Small intestine (tissue), 7 donors: ENCODE measurements around the gene CMC1. TPM values are rescaled to one million over a fixed set of nuclear protein-coding genes. Genes with fewer than 3 reads are reported as not detected.

Experiments
- DNase-seq, 2 donors: peaks; one replicate each; pipeline versions ENCODE4 v3.0.0 to v3.0.0-alpha.2; 2013
- FAIRE-seq: peaks from 2 replicates; lab custom pipeline; 2012; peaks lifted over from hg19 to GRCh38; lab: Jason Lieb, UNC
- H3K27ac ChIP-seq, 3 donors: one replicate each; pipeline ENCODE4 v1.5.1; 2013; ENCODE audit warnings: low read length in 2 of 3, mild to moderate bottlenecking in 2 of 3, control low read depth in 1 of 3, inconsistent platforms in 1 of 3, low read depth in 1 of 3, moderate library complexity in 1 of 3
- H3K27me3 ChIP-seq, 3 donors: one replicate each; pipeline ENCODE4 v1.6.1; 2013; ENCODE audit warnings: low read length in 3 of 3, inconsistent platforms in 1 of 3; ENCODE audit not compliant: control insufficient read depth in 3 of 3, insufficient read depth in 3 of 3
- H3K36me3 ChIP-seq, 3 donors: one replicate each; pipeline ENCODE4 v1.6.1; 2013; ENCODE audit warnings: low read length in 3 of 3, inconsistent platforms in 1 of 3, low read depth in 1 of 3, mild to moderate bottlenecking in 1 of 3, moderate library complexity in 1 of 3; ENCODE audit not compliant: control insufficient read depth in 3 of 3, insufficient read depth in 2 of 3
- H3K4me1 ChIP-seq, 3 donors: one replicate each; pipeline ENCODE4 v1.6.1; 2013; ENCODE audit warnings: low read length in 2 of 3, inconsistent platforms in 1 of 3, low read depth in 1 of 3, mild to moderate bottlenecking in 1 of 3, moderate library complexity in 1 of 3; ENCODE audit not compliant: control insufficient read depth in 3 of 3, insufficient read depth in 2 of 3
- H3K4me3 ChIP-seq, 3 donors: one replicate each; pipeline ENCODE4 v1.5.1; 2013; ENCODE audit warnings: low read length in 3 of 3, control low read depth in 1 of 3, inconsistent platforms in 1 of 3, low read depth in 1 of 3, mild to moderate bottlenecking in 1 of 3, moderate library complexity in 1 of 3
- H3K9me3 ChIP-seq, 2 donors: one replicate each; pipeline ENCODE4 v1.6.1; 2013; ENCODE audit warnings: low read depth in 1 of 2, low read length in 1 of 2; ENCODE audit not compliant: control insufficient read depth in 2 of 2, insufficient read depth in 1 of 2
- WGBS, 3 donors: extraction: QIAGEN DNeasy Blood & Tissue Kit; methylation state at CpG; one replicate each; pipeline ENCODE4 v1.1.7; 2013; 5-methylcytosine and 5-hydroxymethylcytosine counted together
- polyA plus RNA-seq, 4 donors: library from polyadenylated mRNA; stranded (reverse) in 3 of 4; unstranded in 1 of 4; fragments of 200-250 nt in 3 of 4; fragments of 120-200 nt in 1 of 4; gene quantifications; one replicate each; pipeline versions ENCODE4 v1.2.1 to v1.2.3, GENCODE V29; 2013
- donor health status: healthy with polysubstance abuse.
- donor health status: control.
- donor health status: control.
- donor health status: Bipolar disorder and iron deficiency.
- donor health status: healthy.

CMC1 gene
- polyA plus RNA-seq, 4 donors, result 33.1 to 57.3 (median 47.3) TPM

DNA sequence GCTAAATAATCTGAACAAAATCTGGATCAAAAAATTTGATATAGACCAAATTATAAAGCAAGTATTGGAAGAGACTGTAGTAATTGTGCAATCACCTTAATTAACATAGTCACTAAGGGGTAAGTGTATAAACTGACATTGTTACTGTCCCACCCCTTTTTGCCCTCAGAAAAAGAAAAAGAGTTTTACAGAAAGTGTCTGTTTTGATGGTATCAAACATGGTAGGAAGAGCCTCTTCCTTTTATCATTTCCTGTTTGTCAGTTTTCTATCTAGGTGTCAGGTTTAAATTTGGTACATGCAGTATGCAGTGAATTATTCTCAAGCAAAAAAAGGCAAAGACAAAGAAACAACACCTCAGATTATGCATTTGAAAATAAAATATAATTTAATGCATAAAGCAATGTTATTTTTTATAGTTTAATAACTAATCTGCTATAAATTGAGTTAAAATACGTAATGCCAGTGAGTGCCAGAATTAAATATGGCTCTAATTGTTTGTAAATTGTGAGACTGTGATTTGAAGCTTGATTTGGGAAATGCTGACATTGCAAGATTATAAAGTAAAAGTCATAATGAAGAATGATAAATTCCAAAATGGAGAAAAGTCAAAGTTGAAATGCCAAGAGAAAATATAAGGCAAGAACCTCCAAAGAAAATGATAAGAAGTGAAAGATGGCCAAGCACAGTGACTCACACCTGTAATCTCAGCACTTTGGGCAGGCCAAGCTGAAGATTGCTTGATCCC is 30.3 kb upstream of the CMC1 start:
- H3K4me1 ChIP-seq, result no peaks in the 10 kb centered on the region
- H3K9me3 ChIP-seq, result peaks cover 0 to 9% of the 10 kb centered on the region in 2 donors
- no peak for DNase-seq
- no peak overlapping the region for H3K27ac ChIP-seq
- WGBS, 3 donors, result 86 to 98% (median 88%) methylated on average over 1 of the region's 1 CpG
- no peak overlapping the region for H3K4me3 ChIP-seq
- FAIRE-seq, result no peak
- H3K27me3 ChIP-seq, result no peaks in the 10 kb centered on the region
- H3K36me3 ChIP-seq, result no peaks in the 10 kb centered on the region

GRCh38 chr3:28212681-28213080 is 28.7 kb upstream of the CMC1 start:
- H3K36me3 ChIP-seq, result no peaks in the 10 kb centered on the region
- WGBS, 3 donors, result 90 to 97% (median 93%) methylated on average over 1 of the region's 1 CpG
- no peak overlapping the region for H3K27ac ChIP-seq
- FAIRE-seq (no peak), DNase-seq (no peak)
- H3K4me1 ChIP-seq, result no peaks in the 10 kb centered on the region
- peaks cover 0 to 9% of the 10 kb centered on the region in 2 donors for H3K9me3 ChIP-seq
- no peaks in the 10 kb centered on the region for H3K27me3 ChIP-seq
- H3K4me3 ChIP-seq, result no peak overlapping the region

DNA sequence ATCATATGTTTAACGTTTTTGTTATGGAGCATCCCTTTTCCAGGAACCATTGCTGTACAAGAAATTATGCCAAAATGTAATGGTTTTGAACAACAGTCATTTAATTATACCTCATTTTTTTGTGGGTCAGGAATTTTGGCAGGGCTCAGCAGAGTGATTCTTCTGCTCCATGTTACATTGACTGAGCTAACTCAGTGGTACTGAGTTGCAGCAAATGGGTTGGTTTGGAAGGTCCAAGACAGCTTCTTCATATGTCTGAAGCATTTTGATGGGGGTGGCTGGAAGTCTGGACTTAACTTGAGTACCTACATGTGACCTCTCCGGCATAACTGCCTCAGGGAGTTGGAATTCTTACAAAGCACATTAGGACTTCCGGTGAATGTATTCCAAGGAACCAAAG is 26.0 kb upstream of the CMC1 start:
- FAIRE-seq (no peak), DNase-seq (no peak)
- Histone ChIP-seq H3K27me3 (no peaks in the 10 kb centered on the region), H3K4me3 (no peak overlapping the region), H3K9me3 (peaks cover 0 to 9% of the 10 kb centered on the region in 2 donors), H3K36me3 (no peaks in the 10 kb centered on the region), H3K4me1 (no peaks in the 10 kb centered on the region), H3K27ac (no peak overlapping the region)
- 87 to 94% (median 90%) methylated on average over 3 of the region's 3 CpGs for WGBS, 3 donors

- no peaks in the 10 kb centered on the region for H3K27me3 ChIP-seq
- FAIRE-seq (no peak), DNase-seq (no peak)
- WGBS, 3 donors, result 61 to 80% (median 65%) methylated on average over 3 of the region's 3 CpGs
- no peaks in the 10 kb centered on the region for H3K36me3 ChIP-seq
- no peak overlapping the region for H3K27ac ChIP-seq
- no peaks in the 10 kb centered on the region for H3K4me1 ChIP-seq
- peaks cover 0 to 9% of the 10 kb centered on the region in 2 donors for H3K9me3 ChIP-seq
- H3K4me3 ChIP-seq, result no peak overlapping the region
These were observed 23.1 kb upstream of the CMC1 start for GRCh38 chr3:28218071-28218916.

GRCh38 chr3:28218917-28219198 is 22.6 kb upstream of the CMC1 start:
- no peak for DNase-seq
- no peak overlapping the region for H3K27ac ChIP-seq
- peaks cover 0 to 9% of the 10 kb centered on the region in 2 donors for H3K9me3 ChIP-seq
- FAIRE-seq, result no peak
- H3K4me3 ChIP-seq, result no peak overlapping the region
- no peaks in the 10 kb centered on the region for H3K4me1 ChIP-seq
- no peaks in the 10 kb centered on the region for H3K27me3 ChIP-seq
- no peaks in the 10 kb centered on the region for H3K36me3 ChIP-seq

DNA sequence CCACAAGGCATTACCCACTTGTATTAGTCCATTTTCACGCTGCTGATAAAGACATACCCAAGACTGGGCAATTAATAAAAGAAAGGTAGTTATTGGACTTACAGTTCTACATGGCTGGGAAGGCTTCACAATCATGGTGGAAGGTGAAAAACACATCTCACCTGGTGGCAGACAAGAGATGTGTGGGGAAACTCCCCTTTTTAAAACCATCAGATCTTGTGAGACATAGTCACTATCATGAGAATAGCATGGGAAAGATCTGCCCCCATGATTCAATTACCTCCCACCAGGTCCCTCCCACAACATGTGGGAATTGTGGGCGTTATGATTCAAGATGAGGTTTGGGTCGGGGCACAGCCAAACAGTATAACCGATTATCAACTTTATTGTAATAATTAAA is 17.0 kb upstream of the CMC1 start:
- WGBS, 3 donors, result 83 to 88% (median 87%) methylated on average over 4 of the region's 4 CpGs
- no peak for FAIRE-seq

GRCh38 chr3:28226020-28226419 is 15.4 kb upstream of the CMC1 start:
- Histone ChIP-seq H3K9me3 (no peaks in the 10 kb centered on the region), H3K27ac (no peak overlapping the region), H3K4me3 (no peak overlapping the region), H3K36me3 (no peaks in the 10 kb centered on the region), H3K4me1 (no peaks in the 10 kb centered on the region), H3K27me3 (no peaks in the 10 kb centered on the region)
- FAIRE-seq (no peak), DNase-seq (no peak)
- 94 to 96% (median 96%) methylated on average over 3 of the region's 3 CpGs for WGBS, 3 donors

More for the DNA sequence above, 17.0 kb upstream of the CMC1 start:
- Histone ChIP-seq H3K4me3 (no peak overlapping the region), H3K27me3 (no peaks in the 10 kb centered on the region), H3K36me3 (no peaks in the 10 kb centered on the region), H3K4me1 (no peaks in the 10 kb centered on the region), H3K27ac (no peak overlapping the region), H3K9me3 (no peaks in the 10 kb centered on the region)
- DNase-seq, result no peak

DNA sequence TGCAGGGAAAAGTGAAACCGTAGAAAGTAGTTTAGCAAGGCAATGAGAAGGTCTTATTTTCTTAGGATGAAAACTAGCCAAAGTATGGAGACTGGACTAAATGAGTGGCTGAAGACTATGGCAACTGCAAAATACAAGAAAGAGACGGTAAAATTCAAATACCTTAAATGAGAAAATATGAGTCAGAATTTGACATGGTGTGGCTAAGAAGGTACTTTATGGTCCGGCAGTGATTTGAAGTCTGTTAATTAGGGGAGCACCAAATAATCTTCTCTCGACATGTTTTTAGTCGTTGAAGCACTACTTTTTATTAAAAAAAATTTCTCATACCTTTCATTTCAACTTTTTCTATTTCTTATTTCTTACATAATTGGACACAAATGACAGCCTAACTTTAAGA is 12.8 kb upstream of the CMC1 start:
- DNase-seq (no peak), FAIRE-seq (no peak)
- WGBS, 3 donors, result 93 to 97% (median 97%) methylated on average over 5 of the region's 5 CpGs
- Histone ChIP-seq H3K4me1 (no peaks in the 10 kb centered on the region), H3K36me3 (no peaks in the 10 kb centered on the region), H3K27me3 (no peaks in the 10 kb centered on the region), H3K9me3 (no peaks in the 10 kb centered on the region), H3K27ac (no peak overlapping the region), H3K4me3 (no peak overlapping the region)
